HepG2 (cell line): ENCODE measurements around the gene ABCB4. TPM values are rescaled to one million over a fixed set of nuclear protein-coding genes. Genes with fewer than 3 reads are reported as not detected.

Experiments
- ATAC-seq: fragments of 200-7000 bp; cut with Tn5 transposase; 3 replicates; pipeline ENCODE4 v1.9.1; 2020; ENCODE audit warnings: mild to moderate bottlenecking, moderate library complexity
- BruUV-seq: library from RNA; stranded (reverse); fragments of 400-500 nt; replicated peaks from 2 replicates; lab custom pipeline; 2021; lab: Mats Ljungman, UMichigan
- CTCF ChIA-PET: fragments of 300-600 bp; formaldehyde crosslinking; extraction: SDS; loops from one replicate; lab custom pipeline; 2021; ENCODE audit warnings: low total read pairs, inconsistent platforms, low intra/inter-chr PET ratio; lab: Yijun Ruan, JAX
- POLR2A ChIA-PET: fragments of 350-600 bp; sonication (Branson Sonifier 250); formaldehyde crosslinking; loops from one replicate; lab custom pipeline; 2020; ENCODE audit warnings: antibody characterized with exemption, inconsistent platforms; lab: Yijun Ruan, JAX
- DNase-seq: peaks from one replicate; pipeline ENCODE4 v3.0.0-alpha.2; 2015; ENCODE audit warnings: low spot score
- FAIRE-seq: peaks from 3 replicates; lab custom pipeline; 2011; peaks lifted over from hg19 to GRCh38; lab: Jason Lieb, UNC
- H2AFZ ChIP-seq: one replicate; pipeline ENCODE4 v1.6.1; 2011; ENCODE audit warnings: low read length, inconsistent platforms
- H3K27ac ChIP-seq: fragments of 300-600 bp; 3 replicates; pipeline ENCODE4 v1.8.0; 2011; ENCODE audit warnings: mixed run types, mild to moderate bottlenecking, mixed read lengths, low read length, inconsistent platforms; ENCODE audit not compliant: insufficient read depth; ENCODE audit errors: extremely low read length
- H3K27me3 ChIP-seq, 2 experiments: fragments of 200-600 bp in 1 of 2; 2 replicates in 1 of 2; 3 replicates in 1 of 2; pipeline versions ENCODE4 v1.6.0 to v1.8.0; 2011; ENCODE audit warnings: low read length in 2 of 2, mild to moderate bottlenecking in 2 of 2, moderate library complexity in 2 of 2, inconsistent platforms in 1 of 2; ENCODE audit not compliant: insufficient read depth in 2 of 2, control insufficient read depth in 1 of 2
- H3K36me3 ChIP-seq, 2 experiments: fragments of 200-600 bp in 1 of 2; replicated peaks in 1 of 2; 2 replicates in 1 of 2; 3 replicates in 1 of 2; pipeline versions ENCODE4 v1.5.1 to v1.8.0; 2011; ENCODE audit warnings: low read length in 2 of 2, inconsistent platforms in 1 of 2; ENCODE audit not compliant: insufficient read depth in 2 of 2, control insufficient read depth in 1 of 2
- H3K4me1 ChIP-seq: 2 replicates; pipeline ENCODE4 v1.5.1; 2012; ENCODE audit warnings: low read length, inconsistent platforms; ENCODE audit not compliant: insufficient read depth
- H3K4me2 ChIP-seq: 2 replicates; pipeline ENCODE4 v1.6.0; 2011; ENCODE audit warnings: low read depth, low read length, inconsistent platforms
- H3K4me3 ChIP-seq, 3 experiments: fragments of 200-600 bp in 1 of 3; sonication (generic), shearing (Covaris generic) in 1 of 3; replicated peaks in 1 of 3; 2 replicates each; pipeline ENCODE4 v1.5.1; 2011 to 2016; ENCODE audit warnings: low read length in 3 of 3, inconsistent platforms in 2 of 3, low read depth in 2 of 3, mild to moderate bottlenecking in 2 of 3, control low read depth in 1 of 3, mixed read lengths in 1 of 3; ENCODE audit not compliant: insufficient read depth in 1 of 3
- H3K79me2 ChIP-seq: one replicate; pipeline ENCODE4 v1.6.1; 2011; ENCODE audit warnings: low read length, inconsistent platforms; ENCODE audit not compliant: insufficient read depth
- H3K9ac ChIP-seq: 2 replicates; pipeline ENCODE4 v1.6.0; 2011; ENCODE audit warnings: mild to moderate bottlenecking, low read depth, low read length, inconsistent platforms; ENCODE audit not compliant: insufficient read depth
- H3K9me3 ChIP-seq: 2 replicates; pipeline ENCODE4 v1.5.1; 2012; ENCODE audit warnings: mild to moderate bottlenecking, low read length
- H4K20me1 ChIP-seq: 2 replicates; pipeline ENCODE4 v1.6.0; 2011; ENCODE audit warnings: inconsistent platforms, mild to moderate bottlenecking, low read length, moderate library complexity; ENCODE audit not compliant: insufficient read depth
- IRX3 ChIP-seq: sonication (generic); formaldehyde crosslinking; IDR thresholded peaks from 2 replicates; pipeline ENCODE4 v1.8.1; 2023; ENCODE audit warnings: mild to moderate bottlenecking, low read depth, missing genetic modification reagents, borderline replicate concordance
- NFATC3 ChIP-seq: sonication (generic); formaldehyde crosslinking; IDR thresholded peaks from 2 replicates; pipeline ENCODE4 v1.5.1; 2020; ENCODE audit warnings: mild to moderate bottlenecking, missing genetic modification reagents
- NFKBIZ ChIP-seq: IDR thresholded peaks from 2 replicates; pipeline ENCODE4 v1.6.1; 2018; ENCODE audit warnings: missing genetic modification reagents, missing compliant biosample characterization
- ZNF496 ChIP-seq: sonication (generic); formaldehyde crosslinking; IDR thresholded peaks from 2 replicates; pipeline ENCODE4 v1.8.1; 2023; ENCODE audit warnings: mild to moderate bottlenecking, moderate library complexity, missing genetic modification reagents; ENCODE audit not compliant: insufficient replicate concordance
- ZNF674 ChIP-seq: sonication (generic); formaldehyde crosslinking; IDR thresholded peaks from 2 replicates; pipeline ENCODE4 v1.5.0; 2020; ENCODE audit warnings: low read depth, mild to moderate bottlenecking, missing genetic modification reagents
- WGBS: methylation state at CpG from one replicate; pipeline ENCODE4 v1.1.6; 2017; ENCODE audit warnings: low lambda C conversion rate; 5-methylcytosine and 5-hydroxymethylcytosine counted together
- in situ Hi-C: cut with HindIII; loops from 2 replicates; pipeline ENCODE4 v1.10.0; 2017; ENCODE audit warnings: low pct_unique_long_range_greater_than_20kb; ENCODE audit not compliant: extremely low pct_ligation_motif_present
- intact Hi-C: fragments of 100-400 bp; cut with micrococcal nuclease; formaldehyde crosslinking; loops from one replicate; pipeline ENCODE4 v1.10.0; 2022; ENCODE audit not compliant: unreplicated experiment
- polyA plus RNA-seq, 8 experiments: library from polyadenylated mRNA; depleted of rRNA in 3 of 8; stranded (reverse) in 7 of 8; unstranded in 1 of 8; fragments of >200 nt; fragmentation: Illumina TruSeq in 4 of 8; extraction: Trizol in 4 of 8; gene quantifications; 2 replicates each; pipeline versions ENCODE4 v1.2.1 to v1.2.3, GENCODE V29; 2011 to 2016; ENCODE audit warnings: low read depth in 4 of 8, missing spikeins in 1 of 8, mixed read lengths in 1 of 8; ENCODE audit not compliant: insufficient read depth in 1 of 8
- total RNA-seq, 5 experiments: library from RNA; depleted of rRNA; stranded (reverse); fragments of >200 nt; fragmentation: Illumina TruSeq; extraction: Trizol; gene quantifications; 2 replicates each; pipeline ENCODE4 v1.2.3, GENCODE V29; 2016; ENCODE audit warnings: low read depth in 1 of 5
- TF ChIP-seq, protein P1 (sequence below): IDR thresholded peaks from 2 replicates; pipeline ENCODE4 v1.6.1; 2016
- TF ChIP-seq, protein P2 (sequence below): sonication (generic); formaldehyde crosslinking; IDR thresholded peaks from 2 replicates; pipeline ENCODE4 v1.4.0; 2020; ENCODE audit warnings: missing genetic modification reagents
- TF ChIP-seq, protein P3 (sequence below), 2 experiments: fragments of 450-650 bp in 1 of 2; sonication (generic) in 1 of 2; formaldehyde crosslinking in 1 of 2; IDR thresholded peaks; 2 replicates each; pipeline versions ENCODE4 v1.6.1 to v1.8.0; 2016 to 2022; ENCODE audit warnings: antibody characterized with exemption in 1 of 2, mild to moderate bottlenecking in 1 of 2, missing genetic modification reagents in 1 of 2

Gene ABCB4
- total and polyA plus RNA-seq, 2 of the 13 experiments (the other 11 are each of a cell fraction or from before 2014, with no cell fraction given), result 18.0 to 32.4 TPM

- no peaks in the 10 kb centered on the region for H3K79me2 ChIP-seq
- peaks cover under 1 to 10% of the 10 kb centered on the region in 2 experiments; a peak in 4 of 5 replicates for H3K36me3 ChIP-seq
- no peak overlapping the region for H3K4me2 ChIP-seq
- H2AFZ ChIP-seq, result no peak overlapping the region
- H3K9ac ChIP-seq, result no peak overlapping the region
- DNase-seq, result no peak
- POLR2A ChIA-PET, result no interaction called here
- FAIRE-seq, result no peak
- H3K4me1 ChIP-seq, result peaks cover 11% of the 10 kb centered on the region
- in situ Hi-C loops (loop anchor here (25.0 kb wide), 1 partner anchor 476 kb away; no protein-coding TSS in a partner anchor), intact Hi-C loops (no loop called here)
- 100% methylated on average over 1 of the region's 1 CpG for WGBS
- CTCF ChIA-PET, result interaction anchor here (6.6 kb wide), 1 partner anchor 100 kb away, joined by 86 read pairs; no protein-coding TSS in a partner anchor
- H3K4me3 ChIP-seq, result no peak overlapping the region
- H3K9me3 ChIP-seq, result no peaks in the 10 kb centered on the region
- no peak for ATAC-seq
- H4K20me1 ChIP-seq, result no peaks in the 10 kb centered on the region
- H3K27me3 ChIP-seq, result no peaks in the 10 kb centered on the region
- no TSS peak for BruUV-seq
- no peak overlapping the region for H3K27ac ChIP-seq
- TF ChIP-seq, protein P1, sequence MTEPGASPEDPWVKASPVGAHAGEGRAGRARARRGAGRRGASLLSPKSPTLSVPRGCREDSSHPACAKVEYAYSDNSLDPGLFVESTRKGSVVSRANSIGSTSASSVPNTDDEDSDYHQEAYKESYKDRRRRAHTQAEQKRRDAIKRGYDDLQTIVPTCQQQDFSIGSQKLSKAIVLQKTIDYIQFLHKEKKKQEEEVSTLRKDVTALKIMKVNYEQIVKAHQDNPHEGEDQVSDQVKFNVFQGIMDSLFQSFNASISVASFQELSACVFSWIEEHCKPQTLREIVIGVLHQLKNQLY (CRISPR knock-in tag), result no peak
- TF ChIP-seq NFATC3 (CRISPR knock-in tag) (no peak), NFKBIZ (no peak), IRX3 (no peak), ZNF496 (CRISPR knock-in tag) (no peak), ZNF674 (no peak)
- TF ChIP-seq, protein P2, sequence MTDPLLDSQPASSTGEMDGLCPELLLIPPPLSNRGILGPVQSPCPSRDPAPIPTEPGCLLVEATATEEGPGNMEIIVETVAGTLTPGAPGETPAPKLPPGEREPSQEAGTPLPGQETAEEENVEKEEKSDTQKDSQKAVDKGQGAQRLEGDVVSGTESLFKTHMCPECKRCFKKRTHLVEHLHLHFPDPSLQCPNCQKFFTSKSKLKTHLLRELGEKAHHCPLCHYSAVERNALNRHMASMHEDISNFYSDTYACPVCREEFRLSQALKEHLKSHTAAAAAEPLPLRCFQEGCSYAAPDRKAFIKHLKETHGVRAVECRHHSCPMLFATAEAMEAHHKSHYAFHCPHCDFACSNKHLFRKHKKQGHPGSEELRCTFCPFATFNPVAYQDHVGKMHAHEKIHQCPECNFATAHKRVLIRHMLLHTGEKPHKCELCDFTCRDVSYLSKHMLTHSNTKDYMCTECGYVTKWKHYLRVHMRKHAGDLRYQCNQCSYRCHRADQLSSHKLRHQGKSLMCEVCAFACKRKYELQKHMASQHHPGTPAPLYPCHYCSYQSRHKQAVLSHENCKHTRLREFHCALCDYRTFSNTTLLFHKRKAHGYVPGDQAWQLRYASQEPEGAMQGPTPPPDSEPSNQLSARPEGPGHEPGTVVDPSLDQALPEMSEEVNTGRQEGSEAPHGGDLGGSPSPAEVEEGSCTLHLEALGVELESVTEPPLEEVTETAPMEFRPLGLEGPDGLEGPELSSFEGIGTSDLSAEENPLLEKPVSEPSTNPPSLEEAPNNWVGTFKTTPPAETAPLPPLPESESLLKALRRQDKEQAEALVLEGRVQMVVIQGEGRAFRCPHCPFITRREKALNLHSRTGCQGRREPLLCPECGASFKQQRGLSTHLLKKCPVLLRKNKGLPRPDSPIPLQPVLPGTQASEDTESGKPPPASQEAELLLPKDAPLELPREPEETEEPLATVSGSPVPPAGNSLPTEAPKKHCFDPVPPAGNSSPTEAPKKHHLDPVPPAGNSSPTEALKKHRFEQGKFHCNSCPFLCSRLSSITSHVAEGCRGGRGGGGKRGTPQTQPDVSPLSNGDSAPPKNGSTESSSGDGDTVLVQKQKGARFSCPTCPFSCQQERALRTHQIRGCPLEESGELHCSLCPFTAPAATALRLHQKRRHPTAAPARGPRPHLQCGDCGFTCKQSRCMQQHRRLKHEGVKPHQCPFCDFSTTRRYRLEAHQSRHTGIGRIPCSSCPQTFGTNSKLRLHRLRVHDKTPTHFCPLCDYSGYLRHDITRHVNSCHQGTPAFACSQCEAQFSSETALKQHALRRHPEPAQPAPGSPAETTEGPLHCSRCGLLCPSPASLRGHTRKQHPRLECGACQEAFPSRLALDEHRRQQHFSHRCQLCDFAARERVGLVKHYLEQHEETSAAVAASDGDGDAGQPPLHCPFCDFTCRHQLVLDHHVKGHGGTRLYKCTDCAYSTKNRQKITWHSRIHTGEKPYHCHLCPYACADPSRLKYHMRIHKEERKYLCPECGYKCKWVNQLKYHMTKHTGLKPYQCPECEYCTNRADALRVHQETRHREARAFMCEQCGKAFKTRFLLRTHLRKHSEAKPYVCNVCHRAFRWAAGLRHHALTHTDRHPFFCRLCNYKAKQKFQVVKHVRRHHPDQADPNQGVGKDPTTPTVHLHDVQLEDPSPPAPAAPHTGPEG (CRISPR knock-in tag), result no peak
- TF ChIP-seq, protein P3, sequence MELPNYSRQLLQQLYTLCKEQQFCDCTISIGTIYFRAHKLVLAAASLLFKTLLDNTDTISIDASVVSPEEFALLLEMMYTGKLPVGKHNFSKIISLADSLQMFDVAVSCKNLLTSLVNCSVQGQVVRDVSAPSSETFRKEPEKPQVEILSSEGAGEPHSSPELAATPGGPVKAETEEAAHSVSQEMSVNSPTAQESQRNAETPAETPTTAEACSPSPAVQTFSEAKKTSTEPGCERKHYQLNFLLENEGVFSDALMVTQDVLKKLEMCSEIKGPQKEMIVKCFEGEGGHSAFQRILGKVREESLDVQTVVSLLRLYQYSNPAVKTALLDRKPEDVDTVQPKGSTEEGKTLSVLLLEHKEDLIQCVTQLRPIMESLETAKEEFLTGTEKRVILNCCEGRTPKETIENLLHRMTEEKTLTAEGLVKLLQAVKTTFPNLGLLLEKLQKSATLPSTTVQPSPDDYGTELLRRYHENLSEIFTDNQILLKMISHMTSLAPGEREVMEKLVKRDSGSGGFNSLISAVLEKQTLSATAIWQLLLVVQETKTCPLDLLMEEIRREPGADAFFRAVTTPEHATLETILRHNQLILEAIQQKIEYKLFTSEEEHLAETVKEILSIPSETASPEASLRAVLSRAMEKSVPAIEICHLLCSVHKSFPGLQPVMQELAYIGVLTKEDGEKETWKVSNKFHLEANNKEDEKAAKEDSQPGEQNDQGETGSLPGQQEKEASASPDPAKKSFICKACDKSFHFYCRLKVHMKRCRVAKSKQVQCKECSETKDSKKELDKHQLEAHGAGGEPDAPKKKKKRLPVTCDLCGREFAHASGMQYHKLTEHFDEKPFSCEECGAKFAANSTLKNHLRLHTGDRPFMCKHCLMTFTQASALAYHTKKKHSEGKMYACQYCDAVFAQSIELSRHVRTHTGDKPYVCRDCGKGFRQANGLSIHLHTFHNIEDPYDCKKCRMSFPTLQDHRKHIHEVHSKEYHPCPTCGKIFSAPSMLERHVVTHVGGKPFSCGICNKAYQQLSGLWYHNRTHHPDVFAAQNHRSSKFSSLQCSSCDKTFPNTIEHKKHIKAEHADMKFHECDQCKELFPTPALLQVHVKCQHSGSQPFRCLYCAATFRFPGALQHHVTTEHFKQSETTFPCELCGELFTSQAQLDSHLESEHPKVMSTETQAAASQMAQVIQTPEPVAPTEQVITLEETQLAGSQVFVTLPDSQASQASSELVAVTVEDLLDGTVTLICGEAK (IDR thresholded peaks at IDR 0.05), result no peak
- TF ChIP-seq, protein P3 (CRISPR knock-in tag; IDR thresholded peaks at IDR 0.05), result no peak
Measured at GRCh38 chr7:87413029-87413428, 62.5 kb downstream of the ABCB4 start.
